Common myeloid progenitor, CD34-positive (primary cell): ENCODE data around the gene ZNF148.

Source experiments
- CTCF ChIA-PET: fragments of 350-600 bp; sonication (Branson Sonifier 250); formaldehyde crosslinking; loops from one replicate; lab custom pipeline; 2021; ENCODE audit warnings: antibody characterized with exemption; lab: Charles Lee
- POLR2A ChIA-PET: fragments of 350-600 bp; sonication (Branson Sonifier 250); formaldehyde crosslinking; loops from one replicate; lab custom pipeline; 2021; ENCODE audit warnings: antibody characterized with exemption; lab: Charles Lee
- DNase-seq, 3 donors: peaks; one replicate each; pipeline versions ENCODE4 v3.0.0 to v3.0.0-alpha.2; 2013
- H3K27ac ChIP-seq, 2 experiments: 1 replicate in 1 of 2; 2 replicates in 1 of 2; pipeline ENCODE4 v1.7.0; 2013; ENCODE audit warnings: inconsistent platforms in 2 of 2, low read length in 2 of 2, mild to moderate bottlenecking in 2 of 2, low read depth in 1 of 2, moderate library complexity in 1 of 2; ENCODE audit not compliant: severe bottlenecking in 2 of 2, insufficient read depth in 1 of 2, poor library complexity in 1 of 2
- H3K27me3 ChIP-seq, 5 experiments: replicated peaks in 2 of 5; 1 replicate in 3 of 5; 2 replicates in 2 of 5; pipeline versions ENCODE4 v1.6.1 to v1.7.0; 2013; ENCODE audit warnings: low read length in 4 of 5, mild to moderate bottlenecking in 2 of 5, moderate library complexity in 2 of 5, inconsistent platforms in 1 of 5; ENCODE audit not compliant: insufficient read depth in 5 of 5, control insufficient read depth in 4 of 5
- H3K36me3 ChIP-seq, 4 experiments: 1 replicate in 2 of 4; 2 replicates in 2 of 4; pipeline versions ENCODE4 v1.6.1 to v1.7.0; 2013; ENCODE audit warnings: low read length in 3 of 4, control low read depth in 1 of 4, mild to moderate bottlenecking in 1 of 4; ENCODE audit not compliant: control insufficient read depth in 4 of 4, insufficient read depth in 4 of 4
- H3K4me1 ChIP-seq, 4 experiments: 1 replicate in 3 of 4; 2 replicates in 1 of 4; pipeline versions ENCODE4 v1.6.1 to v1.7.1; 2013; ENCODE audit warnings: low read length in 3 of 4, mild to moderate bottlenecking in 3 of 4, control low read depth in 1 of 4, inconsistent platforms in 1 of 4, moderate library complexity in 1 of 4; ENCODE audit not compliant: control insufficient read depth in 4 of 4, insufficient read depth in 4 of 4; ENCODE audit errors: control extremely low read depth in 1 of 4
- H3K4me3 ChIP-seq, 7 experiments: 1 replicate in 4 of 7; 2 replicates in 3 of 7; pipeline versions ENCODE4 v1.5.1 to v1.7.0; 2013; ENCODE audit warnings: mild to moderate bottlenecking in 7 of 7, low read length in 6 of 7, moderate library complexity in 6 of 7, inconsistent platforms in 2 of 7, low read depth in 2 of 7, control low read depth in 1 of 7; ENCODE audit not compliant: insufficient read depth in 4 of 7, control insufficient read depth in 1 of 7; ENCODE audit errors: extremely low read depth in 1 of 7
- H3K9me3 ChIP-seq, 5 experiments: 1 replicate in 4 of 5; 2 replicates in 1 of 5; pipeline versions ENCODE4 v1.6.1 to v1.7.1; 2013; ENCODE audit warnings: low read length in 4 of 5, mild to moderate bottlenecking in 2 of 5, inconsistent platforms in 1 of 5, low read depth in 1 of 5, moderate library complexity in 1 of 5; ENCODE audit not compliant: control insufficient read depth in 4 of 5, insufficient read depth in 2 of 5; ENCODE audit errors: control extremely low read depth in 1 of 5
- WGBS: methylation state at CpG from one replicate; pipeline ENCODE4 v1.1.5; 2013; ENCODE audit not compliant: insufficient coverage; 5-methylcytosine and 5-hydroxymethylcytosine counted together

Gene ZNF148

DNA sequence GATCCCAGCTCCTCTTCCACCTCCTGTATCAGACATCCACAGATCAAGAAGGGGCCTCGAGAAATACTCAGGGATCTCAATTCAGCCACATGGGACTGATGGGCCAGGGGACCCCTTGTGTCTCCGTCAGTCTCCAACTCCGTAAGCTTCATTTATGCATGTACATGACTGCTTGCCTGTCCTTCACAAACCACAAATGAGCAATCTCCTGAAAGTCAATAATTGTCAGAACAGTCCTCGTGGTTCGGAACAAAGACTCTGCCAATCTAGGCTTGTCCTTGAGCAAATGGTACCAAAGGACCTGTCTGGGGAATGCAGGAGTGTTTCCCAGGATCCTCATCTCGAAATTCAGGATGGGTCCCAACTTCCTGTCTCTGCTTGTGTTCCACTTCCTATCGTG is 183.4 kb downstream of the ZNF148 start:
- no peak overlapping the region for H3K4me3 ChIP-seq
- DNase-seq = no peak
- H3K9me3 ChIP-seq = no peaks in the 10 kb centered on the region
- H3K27ac ChIP-seq = no peak overlapping the region
- POLR2A ChIA-PET = no interaction called here
- WGBS = 73% methylated on average over 7 of the region's 7 CpGs
- CTCF ChIA-PET = interaction anchor here (0.9 to 1.0 kb wide), 2 partner anchors 188 to 212 kb away, joined by 3 read pairs; no protein-coding TSS in a partner anchor
- H3K4me1 ChIP-seq = peaks cover 0 to 4% (median 0%) of the 10 kb centered on the region in 4 experiments
- no peaks in the 10 kb centered on the region for H3K36me3 ChIP-seq
- H3K27me3 ChIP-seq = peaks cover 0 to 3% (median 0%) of the 10 kb centered on the region in 5 experiments

- Histone ChIP-seq H3K27me3 (peaks cover 0 to 3% (median 0%) of the 10 kb centered on the region in 5 experiments), H3K4me3 (no peak overlapping the region), H3K4me1 (peaks cover 0 to 4% (median 0%) of the 10 kb centered on the region in 4 experiments), H3K27ac (no peak overlapping the region), H3K36me3 (no peaks in the 10 kb centered on the region), H3K9me3 (no peaks in the 10 kb centered on the region)
- DNase-seq = no peak
- POLR2A ChIA-PET = no interaction called here
- CTCF ChIA-PET = interaction anchor here (0.9 to 1.9 kb wide), 3 partner anchors 11 to 212 kb away, joined by 3 to 7 read pairs (median 3); no protein-coding TSS in a partner anchor
- 100% methylated on average over 1 of the region's 4 CpGs for WGBS
These were observed 183.9 kb downstream of the ZNF148 start for GRCh38 chr3:125191256-125191655.

DNA sequence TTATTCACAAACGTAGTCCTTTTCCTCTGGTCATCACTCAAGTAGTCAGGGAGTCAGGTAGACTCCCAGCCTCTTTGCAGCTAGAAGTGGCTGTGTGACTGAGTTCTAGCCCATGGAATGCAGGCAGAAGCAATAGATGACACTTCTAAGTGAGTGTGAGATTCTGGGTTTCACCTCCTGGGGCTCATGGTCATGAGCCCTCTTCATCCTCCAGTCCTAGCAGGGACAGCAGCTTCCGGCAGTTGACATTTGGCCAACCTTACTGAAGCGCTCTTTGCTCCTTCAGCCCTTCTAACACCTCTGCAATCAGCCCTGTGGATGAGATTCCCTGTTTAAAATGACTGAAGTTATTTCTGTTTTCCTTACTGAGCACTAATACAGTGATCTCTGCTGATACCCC is 184.3 kb downstream of the ZNF148 start:
- Histone ChIP-seq H3K4me3 (no peak overlapping the region), H3K27me3 (peaks cover 0 to 3% (median 0%) of the 10 kb centered on the region in 5 experiments), H3K36me3 (no peaks in the 10 kb centered on the region), H3K4me1 (peaks cover 0 to 4% (median 0%) of the 10 kb centered on the region in 4 experiments), H3K27ac (no peak overlapping the region), H3K9me3 (no peaks in the 10 kb centered on the region)
- DNase-seq = no peak
- CTCF ChIA-PET = interaction anchor here (1.9 kb wide), 1 partner anchor 11 kb away, joined by 7 read pairs; no protein-coding TSS in a partner anchor
- POLR2A ChIA-PET = no interaction called here
- WGBS = 94% methylated on average over 2 of the region's 3 CpGs

DNA sequence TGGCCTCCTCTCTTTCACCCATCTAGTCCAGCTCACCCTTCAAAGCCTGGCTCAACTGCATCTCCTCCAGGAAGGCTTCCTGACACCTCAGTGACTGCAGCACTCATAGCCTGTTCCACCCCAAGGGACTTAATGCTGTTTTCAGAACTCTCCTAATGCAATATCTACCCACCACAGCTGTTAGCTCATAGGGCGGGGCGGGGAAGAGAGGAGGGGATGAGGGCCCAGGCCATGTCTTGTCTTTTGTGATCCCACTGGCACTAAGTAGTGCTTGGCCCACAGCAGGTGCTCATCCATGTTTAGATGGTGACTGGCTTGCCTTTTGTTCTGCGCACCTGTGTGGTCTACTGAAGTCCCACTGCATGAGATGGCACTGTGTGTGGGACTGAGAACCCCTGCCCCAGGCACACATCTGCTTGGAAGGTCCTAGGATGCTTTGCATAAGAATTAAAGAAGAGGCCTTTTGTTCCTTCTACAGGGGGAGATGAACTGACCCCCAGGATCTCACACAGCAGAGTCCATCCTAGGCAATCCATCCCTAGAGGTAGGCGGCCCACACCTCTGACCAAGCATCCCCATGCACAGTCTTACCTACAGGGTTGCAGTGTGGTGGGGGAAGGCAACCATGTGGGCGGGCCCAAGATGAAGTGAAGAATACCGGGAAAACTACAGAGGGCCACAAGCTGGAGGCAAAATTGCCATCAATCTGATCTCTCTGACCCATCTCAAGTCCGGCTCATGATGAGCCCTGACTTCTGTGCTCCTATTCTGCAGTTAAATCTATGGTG is 185.6 kb downstream of the ZNF148 start:
- WGBS = 93% methylated on average over 2 of the region's 7 CpGs
- H3K4me1 ChIP-seq = peaks cover 0 to 4% (median 0%) of the 10 kb centered on the region in 4 experiments
- no peak overlapping the region for H3K27ac ChIP-seq
- ChIA-PET POLR2A (interaction anchor here (0.7 kb wide), 1 partner anchor 16 kb away, joined by 4 read pairs; no protein-coding TSS in a partner anchor), CTCF (interaction anchor here (1.9 kb wide), 1 partner anchor 10 kb away, joined by 7 read pairs; no protein-coding TSS in a partner anchor)
- no peak for DNase-seq
- H3K27me3 ChIP-seq = peaks cover 0 to 3% (median 0%) of the 10 kb centered on the region in 5 experiments
- H3K36me3 ChIP-seq = no peaks in the 10 kb centered on the region
- H3K4me3 ChIP-seq = no peak overlapping the region
- H3K9me3 ChIP-seq = no peaks in the 10 kb centered on the region

- Histone ChIP-seq H3K4me3 (no peak overlapping the region), H3K27me3 (peaks cover 0 to 3% (median 0%) of the 10 kb centered on the region in 5 experiments), H3K27ac (no peak overlapping the region), H3K36me3 (no peaks in the 10 kb centered on the region), H3K4me1 (peaks cover 0 to 4% (median 0%) of the 10 kb centered on the region in 4 experiments), H3K9me3 (no peaks in the 10 kb centered on the region)
- DNase-seq = no peak
- ChIA-PET POLR2A (no interaction called here), CTCF (interaction anchor here (1.0 kb wide), 1 partner anchor 24 kb away, joined by 3 read pairs; no protein-coding TSS in a partner anchor)
- 80% methylated on average over 1 of the region's 2 CpGs for WGBS
These were observed 186.2 kb downstream of the ZNF148 start for GRCh38 chr3:125188955-125189354.

GRCh38 chr3:125187599-125187910 is 187.6 kb downstream of the ZNF148 start:
- H3K36me3 ChIP-seq = no peaks in the 10 kb centered on the region

More at GRCh38 chr3:125187599-125187910, 187.6 kb downstream of the ZNF148 start:
- Histone ChIP-seq H3K9me3 (no peaks in the 10 kb centered on the region), H3K27me3 (peaks cover 0 to 3% (median 0%) of the 10 kb centered on the region in 5 experiments), H3K4me1 (peaks cover 0 to 4% (median 0%) of the 10 kb centered on the region in 4 experiments), H3K4me3 (no peak overlapping the region), H3K27ac (no peak overlapping the region)
- no peak for DNase-seq
- 94% methylated on average over 5 of the region's 5 CpGs for WGBS
- ChIA-PET CTCF (interaction anchor here (1.7 kb wide), 1 partner anchor 17 kb away, joined by 3 read pairs; no protein-coding TSS in a partner anchor), POLR2A (no interaction called here)
